Epithelial cell of prostate (primary cell): ENCODE results near the gene SLC15A1.
"Not testable (repeated sequence)": the region's sequence is repeated elsewhere in the genome, so short reads cannot be mapped to it uniquely, and the experiment has no call there.

Experiments used
- DNase-seq: peaks from one replicate; pipeline ENCODE4 v3.0.0-alpha.2; 2011; ENCODE audit warnings: low read depth, low spot score
- H3K27ac ChIP-seq: fragments of 450-650 bp; 2 replicates; pipeline ENCODE4 v1.5.1; 2017; ENCODE audit warnings: mild to moderate bottlenecking

SLC15A1 gene

GRCh38 chr13:98761126-98761985 is 8.9 kb upstream of the SLC15A1 start:
- H3K27ac ChIP-seq, result no peak overlapping the region
- no peak for DNase-seq

GRCh38 chr13:98755729-98756128 is 3.3 kb upstream of the SLC15A1 start:
- H3K27ac ChIP-seq, result no peak overlapping the region
- DNase-seq, result no peak

- no peak overlapping the region for H3K27ac ChIP-seq
- DNase-seq, result no peak
Observed at GRCh38 chr13:98755116-98755515, 2.6 kb upstream of the SLC15A1 start.

- H3K27ac ChIP-seq, DNase-seq: not testable (repeated sequence)
Observed at GRCh38 chr13:98754468-98754867, 2.0 kb upstream of the SLC15A1 start.

GRCh38 chr13:98751861-98752466 is 508 bp downstream of the SLC15A1 start:
- DNase-seq, result no peak
- H3K27ac ChIP-seq, result no peak overlapping the region

- DNase-seq, result no peak
- H3K27ac ChIP-seq, result no peak overlapping the region
Observed at GRCh38 chr13:98751367-98751782, 1.1 kb downstream of the SLC15A1 start.

GRCh38 chr13:98749501-98749900 is 3.0 kb downstream of the SLC15A1 start:
- no peak overlapping the region for H3K27ac ChIP-seq
- no peak for DNase-seq

- peak; percentile 31 for DNase-seq
- H3K27ac ChIP-seq, result no peak overlapping the region
Observed at GRCh38 chr13:98746968-98747367, 5.5 kb downstream of the SLC15A1 start.

- no peak overlapping the region for H3K27ac ChIP-seq
- DNase-seq, result no peak
Observed at GRCh38 chr13:98743377-98743776, 9.1 kb downstream of the SLC15A1 start.

GRCh38 chr13:98742961-98743360 is 9.5 kb downstream of the SLC15A1 start:
- DNase-seq, result no peak
- H3K27ac ChIP-seq, result no peak overlapping the region

- no peak overlapping the region for H3K27ac ChIP-seq
- DNase-seq, result no peak
Observed at GRCh38 chr13:98741741-98742435, 10.6 kb downstream of the SLC15A1 start.

- no peak overlapping the region for H3K27ac ChIP-seq
- no peak for DNase-seq
Observed at GRCh38 chr13:98740131-98740530, 12.3 kb downstream of the SLC15A1 start.

GRCh38 chr13:98738993-98739392 is 13.5 kb downstream of the SLC15A1 start:
- no peak for DNase-seq
- no peak overlapping the region for H3K27ac ChIP-seq

GRCh38 chr13:98738213-98738612 is 14.3 kb downstream of the SLC15A1 start:
- DNase-seq, result no peak

GRCh38 chr13:98731925-98732324 is 20.5 kb downstream of the SLC15A1 start:
- DNase-seq, result no peak
- H3K27ac ChIP-seq, result no peak overlapping the region

More at GRCh38 chr13:98738213-98738612, 14.3 kb downstream of the SLC15A1 start:
- no peak overlapping the region for H3K27ac ChIP-seq

GRCh38 chr13:98731038-98731437 is 21.4 kb downstream of the SLC15A1 start:
- no peak for DNase-seq
- no peak overlapping the region for H3K27ac ChIP-seq

- no peak for DNase-seq
- no peak overlapping the region for H3K27ac ChIP-seq
Observed at GRCh38 chr13:98730441-98730840, 22.0 kb downstream of the SLC15A1 start.

GRCh38 chr13:98729658-98730057 is 22.8 kb downstream of the SLC15A1 start:
- no peak overlapping the region for H3K27ac ChIP-seq
- DNase-seq, result no peak

- peak; percentile 31 for DNase-seq
- H3K27ac ChIP-seq, result no peak overlapping the region
Observed at GRCh38 chr13:98722958-98723357, 29.5 kb downstream of the SLC15A1 start.

- DNase-seq, result peak; percentile 46
- no peak overlapping the region for H3K27ac ChIP-seq
Observed at GRCh38 chr13:98721825-98722510, 30.5 kb downstream of the SLC15A1 start.
